H1 (cell line): ENCODE measurements around the gene ASIC2. TPM values are rescaled to one million over a fixed set of nuclear protein-coding genes. Genes with fewer than 3 reads are reported as not detected.

Source experiments
- CTCF ChIA-PET: fragments of 300-600 bp; sonication (Branson Sonifier 250); formaldehyde crosslinking; loops from one replicate; lab custom pipeline; 2021; ENCODE audit not compliant: partially characterized antibody; lab: Charles Lee
- POLR2A ChIA-PET: fragments of 300-600 bp; sonication (Branson Sonifier 250); formaldehyde crosslinking; loops from one replicate; lab custom pipeline; 2021; ENCODE audit warnings: inconsistent platforms; ENCODE audit not compliant: partially characterized antibody; lab: Charles Lee
- DNase-seq, 2 experiments: peaks; one replicate each; pipeline versions ENCODE4 v3.0.0 to v3.0.0-alpha.2; 2010 to 2022; ENCODE audit warnings: low spot score in 2 of 2, low read depth in 1 of 2, mixed read lengths in 1 of 2
- FAIRE-seq: peaks from 2 replicates; lab custom pipeline; 2011; peaks lifted over from hg19 to GRCh38; lab: Jason Lieb, UNC
- H2AFZ ChIP-seq: 2 replicates; pipeline ENCODE4 v1.8.1; 2012; ENCODE audit warnings: low read length, inconsistent platforms
- H2AK5ac ChIP-seq: 2 replicates; pipeline ENCODE4 v1.6.1; 2013; ENCODE audit warnings: low read depth, low read length
- H2BK120ac ChIP-seq: replicated peaks from 2 replicates; pipeline ENCODE3; 2013; ENCODE audit warnings: low read depth, low read length, inconsistent platforms
- H2BK12ac ChIP-seq: 2 replicates; pipeline ENCODE4 v1.6.1; 2013; ENCODE audit warnings: low read depth, low read length
- H2BK15ac ChIP-seq: 2 replicates; pipeline ENCODE4 v1.6.1; 2013; ENCODE audit warnings: low read length
- H2BK20ac ChIP-seq: 2 replicates; pipeline ENCODE4 v1.6.1; 2013; ENCODE audit warnings: low read length
- H2BK5ac ChIP-seq: 2 replicates; pipeline ENCODE4 v1.6.1; 2013; ENCODE audit warnings: low read depth, low read length
- H3K14ac ChIP-seq: 2 replicates; pipeline ENCODE4 v1.6.1; 2013; ENCODE audit warnings: inconsistent platforms; ENCODE audit not compliant: insufficient read length
- H3K18ac ChIP-seq: 2 replicates; pipeline ENCODE4 v1.6.1; 2013; ENCODE audit warnings: low read length; ENCODE audit errors: extremely low read depth
- H3K23ac ChIP-seq: 2 replicates; pipeline ENCODE4 v1.6.1; 2013; ENCODE audit warnings: inconsistent platforms; ENCODE audit not compliant: insufficient read length
- H3K23me2 ChIP-seq: 2 replicates; pipeline ENCODE4 v1.6.1; 2013; ENCODE audit warnings: low read depth, low read length
- H3K27ac ChIP-seq: 2 replicates; pipeline ENCODE4 v1.6.1; 2011; ENCODE audit warnings: low read depth, low read length, inconsistent platforms
- H3K27me3 ChIP-seq, 4 experiments: replicated peaks in 1 of 4; 1 replicate in 1 of 4; 2 replicates in 3 of 4; pipeline versions ENCODE4 v1.6.1 to v1.8.1; 2011 to 2013; ENCODE audit warnings: low read length in 3 of 4, mild to moderate bottlenecking in 3 of 4, inconsistent platforms in 2 of 4, mixed read lengths in 2 of 4, moderate library complexity in 1 of 4; ENCODE audit not compliant: control insufficient read depth in 3 of 4, insufficient read depth in 3 of 4; ENCODE audit errors: extremely low read depth in 1 of 4
- H3K36me3 ChIP-seq, 4 experiments: 2 replicates each; pipeline versions ENCODE4 v1.6.1 to v1.8.1; 2011 to 2013; ENCODE audit warnings: mild to moderate bottlenecking in 4 of 4, low read length in 3 of 4, moderate library complexity in 2 of 4, control low read depth in 1 of 4, inconsistent platforms in 1 of 4; ENCODE audit not compliant: insufficient read depth in 4 of 4, control insufficient read depth in 2 of 4
- H3K4ac ChIP-seq: replicated peaks from 2 replicates; pipeline ENCODE3; 2013; ENCODE audit warnings: low read length, low read depth, mixed read lengths, inconsistent platforms; ENCODE audit not compliant: insufficient read length
- H3K4me1 ChIP-seq, 4 experiments: replicated peaks in 1 of 4; 1 replicate in 1 of 4; 2 replicates in 3 of 4; pipeline versions ENCODE4 v1.6.1 to v1.8.1; 2011 to 2013; ENCODE audit warnings: low read length in 3 of 4, inconsistent platforms in 2 of 4, mixed read lengths in 1 of 4; ENCODE audit not compliant: insufficient read depth in 4 of 4, control insufficient read depth in 3 of 4
- H3K4me2 ChIP-seq, 2 experiments: 2 replicates each; pipeline versions ENCODE4 v1.6.1 to v1.8.1; 2011 to 2013; ENCODE audit warnings: low read depth in 2 of 2, low read length in 2 of 2, control low read depth in 1 of 2, inconsistent platforms in 1 of 2, mild to moderate bottlenecking in 1 of 2; ENCODE audit not compliant: insufficient read depth in 1 of 2
- H3K4me3 ChIP-seq, 4 experiments: fragments of 200-600, 300-600 bp in 1 of 4; sonication (generic), shearing (Covaris generic), sonication (Bioruptor Twin) in 1 of 4; 2 replicates each; pipeline versions ENCODE4 v1.5.1 to v1.8.1; 2011 to 2016; ENCODE audit warnings: low read length in 4 of 4, low read depth in 3 of 4, control low read depth in 2 of 4, inconsistent platforms in 2 of 4, mild to moderate bottlenecking in 2 of 4, mixed read lengths in 1 of 4, moderate library complexity in 1 of 4; ENCODE audit not compliant: insufficient read depth in 2 of 4; ENCODE audit errors: extremely low read depth in 1 of 4
- H3K56ac ChIP-seq: replicated peaks from 2 replicates; pipeline ENCODE3; 2013; ENCODE audit warnings: low read depth, mild to moderate bottlenecking, mixed read lengths, low read length, inconsistent platforms; ENCODE audit not compliant: insufficient read length
- H3K79me1 ChIP-seq: 2 replicates; pipeline ENCODE4 v1.6.1; 2013; ENCODE audit warnings: low read depth, low read length, control low read depth
- H3K79me2 ChIP-seq, 2 experiments: 2 replicates each; pipeline versions ENCODE4 v1.6.1 to v1.8.1; 2012 to 2013; ENCODE audit warnings: low read length in 2 of 2, mild to moderate bottlenecking in 2 of 2, inconsistent platforms in 1 of 2; ENCODE audit not compliant: insufficient read depth in 2 of 2, control insufficient read depth in 1 of 2
- H3K9ac ChIP-seq, 4 experiments: replicated peaks in 1 of 4; 1 replicate in 1 of 4; 2 replicates in 3 of 4; pipeline versions ENCODE4 v1.6.1 to v1.8.1; 2011 to 2013; ENCODE audit warnings: low read depth in 3 of 4, low read length in 3 of 4, control low read depth in 2 of 4, mild to moderate bottlenecking in 2 of 4, moderate library complexity in 2 of 4, inconsistent platforms in 1 of 4; ENCODE audit errors: extremely low read depth in 1 of 4
- H3K9me3 ChIP-seq, 2 experiments: 2 replicates each; pipeline versions ENCODE4 v1.6.1 to v1.8.1; 2012 to 2013; ENCODE audit warnings: mild to moderate bottlenecking in 2 of 2, moderate library complexity in 2 of 2, control low read depth in 1 of 2, inconsistent platforms in 1 of 2, low read depth in 1 of 2, low read length in 1 of 2, mixed read lengths in 1 of 2; ENCODE audit not compliant: insufficient read depth in 2 of 2
- H4K20me1 ChIP-seq, 2 experiments: replicated peaks in 1 of 2; 2 replicates each; pipeline versions ENCODE3 to v1.8.1; 2011 to 2013; ENCODE audit warnings: inconsistent platforms in 2 of 2, low read length in 2 of 2, mild to moderate bottlenecking in 1 of 2; ENCODE audit not compliant: insufficient read depth in 2 of 2, control insufficient read depth in 1 of 2
- H4K5ac ChIP-seq: 2 replicates; pipeline ENCODE4 v1.6.1; 2013; ENCODE audit warnings: low read length, low read depth, mixed read lengths, inconsistent platforms; ENCODE audit not compliant: insufficient read length
- H4K8ac ChIP-seq: 2 replicates; pipeline ENCODE4 v1.8.0; 2013; ENCODE audit warnings: mild to moderate bottlenecking, moderate library complexity, low read length, inconsistent platforms; ENCODE audit not compliant: insufficient read depth; ENCODE audit errors: extremely low read depth
- H4K91ac ChIP-seq: replicated peaks from 2 replicates; pipeline ENCODE3; 2013; ENCODE audit warnings: low read length, mixed read lengths, inconsistent platforms; ENCODE audit not compliant: insufficient read length
- GABPA ChIP-seq: IDR thresholded peaks from 2 replicates; pipeline ENCODE4 v1.6.1; 2011; ENCODE audit warnings: mild to moderate bottlenecking, low read length, moderate library complexity, borderline replicate concordance; ENCODE audit not compliant: insufficient read depth
- NRF1 ChIP-seq: IDR thresholded peaks from 2 replicates; pipeline ENCODE4 v1.6.1; 2011; ENCODE audit warnings: mild to moderate bottlenecking, low read depth, low read length, improper control_type of control experiment
- WGBS, 2 experiments: shearing (Covaris generic) in 1 of 2; methylation state at CpG; one replicate each; pipeline versions ENCODE4 v1.1.6 to v1.1.7; 2013 to 2015; ENCODE audit warnings: low lambda C conversion rate in 2 of 2, mixed read lengths in 2 of 2, inconsistent platforms in 1 of 2, low coverage in 1 of 2, missing lambda C conversion rate in 1 of 2; ENCODE audit not compliant: insufficient replicate concordance in 2 of 2, insufficient coverage in 1 of 2, insufficient read length in 1 of 2; ENCODE audit errors: extremely low coverage in 1 of 2, missing lambda C conversion rate in 1 of 2; 5-methylcytosine and 5-hydroxymethylcytosine counted together
- polyA plus RNA-seq, 7 experiments: library from polyadenylated mRNA; depleted of rRNA in 3 of 7; stranded (reverse) in 5 of 7; unstranded in 2 of 7; fragments of >200 nt in 5 of 7; fragments of 200-250 nt in 2 of 7; gene quantifications; 1 replicate in 5 of 7; 2 replicates in 1 of 7; 4 replicates in 1 of 7; pipeline versions ENCODE4 v1.2.1 to v1.2.3, GENCODE V29; 2011 to 2013; ENCODE audit warnings: missing spikeins in 2 of 7, mixed read lengths in 2 of 7
- total RNA-seq: library from RNA; stranded (reverse); fragmentation: NEBNext Ultra II Directional; extraction: Animal tissue kit (Norgen Biotek cat#: 25700); gene quantifications from 2 replicates; pipeline ENCODE4 v1.2.1, GENCODE V29; 2021

ASIC2 gene
- total and polyA plus RNA-seq, 2 of the 8 experiments (the other 6 are each of a cell fraction or from before 2014, with no cell fraction given), result 0.86 to 1.2 TPM

GRCh38 chr17:33266116-33266515, 27.0 kb downstream of the ASIC2 start:
- Histone ChIP-seq H2BK12ac (no peak overlapping the region), H3K9me3 (no peaks in the 10 kb centered on the region), H3K4me3 (no peak overlapping the region), H3K56ac (no peak overlapping the region), H4K5ac (no peak overlapping the region), H4K91ac (no peak overlapping the region), H3K14ac (no peak overlapping the region), H2AFZ (no peak overlapping the region), H2AK5ac (no peak overlapping the region), H3K4me2 (no peak overlapping the region), H3K23me2 (peaks cover 2% of the 10 kb centered on the region; the same call in 1 of the 2 replicates), H3K23ac (no peak overlapping the region), H2BK120ac (no peak overlapping the region), H2BK20ac (no peak overlapping the region), H3K9ac (no peak overlapping the region), H3K18ac (no peak overlapping the region), H4K8ac (no peak overlapping the region), H2BK5ac (no peak overlapping the region), H3K79me2 (no peaks in the 10 kb centered on the region), H3K27ac (no peak overlapping the region), H2BK15ac (no peak overlapping the region), H3K27me3 (no peaks in the 10 kb centered on the region; a peak in 1 of 7 replicates), H3K4me1 (no peaks in the 10 kb centered on the region), H3K79me1 (no peaks in the 10 kb centered on the region), H3K4ac (no peak overlapping the region), H3K36me3 (no peaks in the 10 kb centered on the region), H4K20me1 (no peaks in the 10 kb centered on the region)
- TF ChIP-seq NRF1 (no peak), GABPA (no peak)
- ChIA-PET POLR2A (no interaction called here), CTCF (interaction anchor here (0.5 kb wide), 1 partner anchor 91 kb away, joined by 3 read pairs; no protein-coding TSS in a partner anchor)
- FAIRE-seq (no peak), DNase-seq (no peak)
- WGBS, 2 experiments, result 75% methylated on average over 1 of the region's 1 CpG; no CpG with 5 or more reads in 1 of the 2 experiments
